Activated T-cell treated with anti-CD3 and anti-CD28 coated beads, Interleukin-2, amount 50 U/mL, for 48 hours (primary cell): ENCODE measurements around the gene CLEC16A.
A peak's percentile ranks its signal among the peaks of the same experiment; 100 is the strongest.

Experiments
- DNase-seq, 2 experiments: peaks; one replicate each; pipeline ENCODE4 v3.0.0-alpha.2; 2020

The CLEC16A gene

DNA sequence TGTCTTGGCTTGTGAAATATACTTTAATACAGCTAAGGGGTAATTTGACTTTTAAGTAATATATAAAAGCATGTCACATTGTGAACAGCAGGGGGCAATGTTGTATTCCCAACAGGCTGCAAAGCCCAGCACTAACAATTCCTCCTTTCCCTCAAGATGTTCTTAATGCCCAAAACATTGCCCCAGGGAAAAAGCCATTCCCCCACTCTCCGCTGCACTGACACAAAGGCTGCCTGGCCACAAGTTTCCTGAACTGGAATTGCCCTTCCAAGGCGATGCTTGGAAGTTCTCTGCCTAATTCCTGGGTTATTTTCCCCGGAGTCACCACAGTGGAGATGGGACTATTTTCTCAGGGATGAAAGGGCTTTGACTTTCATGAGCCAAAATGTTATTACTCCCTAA, 27.2 kb downstream of the CLEC16A start:
- no peak for DNase-seq

- no peak for DNase-seq
These were observed 27.9 kb downstream of the CLEC16A start for GRCh38 chr16:10972108-10972818.

DNA sequence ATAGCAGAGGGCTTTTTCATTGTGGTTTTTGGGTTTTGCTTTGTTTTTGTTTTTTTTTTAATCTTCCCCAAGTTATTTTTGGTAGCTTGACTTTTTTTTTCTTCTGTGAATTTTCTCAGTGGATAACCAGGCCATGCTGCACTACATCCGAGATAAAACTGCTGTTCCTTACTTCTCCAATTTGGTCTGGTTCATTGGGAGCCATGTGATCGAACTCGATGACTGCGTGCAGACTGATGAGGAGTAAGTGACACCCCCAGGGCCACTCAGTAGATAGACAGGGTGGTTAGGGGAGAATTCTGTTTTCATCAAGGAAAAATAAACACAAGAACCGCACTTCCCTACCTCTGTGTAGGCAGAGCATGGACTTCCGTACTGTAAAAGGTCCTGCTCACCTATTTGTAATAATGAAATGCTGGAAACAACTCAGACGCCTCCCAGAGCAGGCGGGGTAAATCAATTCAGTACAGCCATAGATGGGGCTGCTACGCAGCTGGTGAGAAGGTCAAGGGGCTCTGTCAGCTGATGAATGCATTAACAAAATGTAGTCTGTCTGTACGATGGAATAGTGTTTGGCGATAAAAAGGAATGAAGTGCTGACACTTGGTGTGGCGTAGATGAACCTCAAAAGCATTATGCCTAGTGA, 28.6 kb downstream of the CLEC16A start:
- no peak for DNase-seq

DNA sequence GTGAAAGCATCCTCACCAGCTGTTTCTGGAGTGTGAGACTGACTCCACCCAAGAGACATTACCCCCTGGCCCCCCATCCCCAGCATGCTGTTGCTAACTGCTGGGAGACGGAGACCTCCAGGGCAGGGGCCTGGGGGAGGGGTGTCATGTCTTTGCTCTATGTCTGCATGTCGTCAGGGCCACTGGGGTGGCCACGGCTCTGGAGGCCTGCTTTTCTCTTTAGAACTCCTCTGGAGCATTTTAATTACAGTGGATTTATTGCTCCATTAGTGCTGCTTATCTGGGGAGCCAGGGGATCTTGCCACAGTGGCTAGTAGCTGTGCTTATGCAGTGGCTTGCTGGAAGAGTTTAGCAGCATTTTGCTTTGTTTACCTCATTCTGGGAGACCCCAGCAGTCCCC, 32.3 kb downstream of the CLEC16A start:
- DNase-seq, result no peak

DNA sequence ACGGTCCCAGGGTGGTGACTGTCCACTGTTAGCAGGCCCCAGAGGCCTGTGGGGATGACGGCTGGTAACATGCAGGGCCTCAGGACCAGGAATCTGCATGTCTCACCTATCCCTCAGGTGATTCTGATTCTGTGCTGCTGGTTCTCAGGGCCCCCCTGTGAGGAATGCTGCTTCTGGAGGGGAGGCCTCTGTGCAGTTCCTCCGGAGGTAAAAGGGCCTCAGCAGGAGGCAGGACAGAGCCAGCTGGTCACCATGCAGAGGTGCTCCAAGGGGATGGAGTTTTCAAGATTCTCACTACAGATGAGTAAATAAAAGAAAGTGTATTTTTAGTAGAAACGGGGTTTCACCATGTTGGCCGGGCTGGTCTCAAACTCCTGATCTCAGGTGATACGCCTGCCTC, 33.8 kb downstream of the CLEC16A start:
- no peak for DNase-seq

DNA sequence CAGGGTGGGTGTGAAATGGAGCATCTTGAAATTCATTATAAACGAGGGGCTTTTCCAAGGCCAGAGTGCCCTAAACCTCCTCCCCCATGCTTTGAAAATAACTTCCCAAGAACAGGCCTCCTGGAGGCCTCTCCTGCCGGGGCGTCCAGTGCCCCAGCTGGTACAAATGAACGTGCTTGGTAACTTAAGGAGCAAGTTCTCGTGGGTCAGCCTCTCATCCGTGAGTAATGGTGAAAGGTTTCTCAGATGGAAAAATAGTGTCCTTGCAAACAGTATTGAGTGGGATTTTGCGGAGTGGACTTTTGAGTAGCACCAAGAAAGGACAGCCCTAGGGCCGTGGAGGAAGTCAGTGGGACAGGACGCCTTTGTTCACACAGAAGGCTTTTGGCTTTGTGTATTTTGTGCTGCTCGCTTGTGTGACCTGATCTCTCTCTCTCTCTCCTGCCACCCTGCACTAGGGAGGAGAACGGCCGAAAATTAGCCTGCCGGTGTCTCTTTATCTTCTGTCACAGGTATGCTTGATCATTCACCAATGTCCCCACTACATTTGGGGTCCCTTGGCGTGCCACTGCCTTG, 34.6 kb downstream of the CLEC16A start:
- DNase-seq, result no peak

- no peak for DNase-seq
These were observed 35.6 kb downstream of the CLEC16A start for GRCh38 chr16:10979717-10980601.

- no peak for DNase-seq
These were observed 36.4 kb downstream of the CLEC16A start for GRCh38 chr16:10980813-10981212.

- peak; percentile 73 to 78 for DNase-seq
These were observed 37.4 kb downstream of the CLEC16A start for GRCh38 chr16:10981697-10982216.

- no peak for DNase-seq
These were observed 38.2 kb downstream of the CLEC16A start for GRCh38 chr16:10982465-10983150.

GRCh38 chr16:10983159-10983558, 38.8 kb downstream of the CLEC16A start:
- DNase-seq, result no peak

DNA sequence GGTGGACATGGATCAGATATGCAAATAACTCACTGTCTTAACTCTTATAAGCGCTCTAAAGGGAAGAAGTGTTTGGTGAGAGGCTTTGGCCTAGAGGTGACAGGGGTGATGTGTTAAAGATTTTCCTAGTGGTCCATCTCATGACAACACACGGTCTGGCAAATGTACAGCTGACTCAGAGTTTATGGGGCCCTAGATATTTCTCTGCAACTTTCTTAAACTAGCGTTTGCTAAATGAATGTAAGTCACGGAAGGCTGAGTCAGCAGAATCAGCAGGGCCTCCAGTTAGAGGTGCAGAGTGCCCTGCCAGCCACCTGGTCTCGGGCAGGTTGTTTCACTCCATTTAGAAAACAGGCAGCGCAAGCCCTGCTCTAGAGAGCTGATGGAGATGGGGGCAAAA, 40.1 kb downstream of the CLEC16A start:
- no peak for DNase-seq

- peak in 1 of 2 experiments; percentile 48 for DNase-seq
These were observed 43.2 kb downstream of the CLEC16A start for GRCh38 chr16:10987361-10988163.

DNA sequence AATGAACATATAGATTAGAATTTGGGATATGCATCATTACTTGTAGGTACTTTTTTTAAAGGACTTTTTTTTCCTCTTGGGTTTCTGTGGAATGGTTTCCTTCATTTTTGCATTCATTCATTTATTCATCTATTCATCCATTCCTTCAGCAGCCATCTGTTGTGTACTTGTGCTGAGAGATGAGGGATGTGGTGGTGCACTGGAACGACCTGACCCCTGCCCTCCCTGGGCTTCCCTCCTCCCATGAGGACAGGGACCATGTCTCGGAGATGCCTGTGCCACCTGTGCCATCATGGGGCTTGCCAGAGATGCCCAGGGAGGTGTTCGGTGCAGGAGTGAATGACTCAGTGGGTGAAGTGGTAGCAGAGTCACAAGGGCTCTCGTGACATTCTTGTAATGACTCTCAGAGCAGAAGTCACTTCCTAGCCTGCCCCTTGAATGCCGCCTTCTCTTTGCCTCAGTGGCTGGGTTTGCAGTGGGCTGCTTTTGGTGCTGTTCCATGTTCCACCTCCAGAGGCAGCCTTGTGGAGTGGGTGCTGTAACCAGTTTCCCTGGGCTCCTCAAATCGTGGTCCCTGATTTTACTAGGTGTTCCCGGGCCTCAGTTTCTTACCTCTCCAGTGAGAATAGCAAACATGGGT, 43.9 kb downstream of the CLEC16A start:
- peak; percentile 91 for DNase-seq

DNA sequence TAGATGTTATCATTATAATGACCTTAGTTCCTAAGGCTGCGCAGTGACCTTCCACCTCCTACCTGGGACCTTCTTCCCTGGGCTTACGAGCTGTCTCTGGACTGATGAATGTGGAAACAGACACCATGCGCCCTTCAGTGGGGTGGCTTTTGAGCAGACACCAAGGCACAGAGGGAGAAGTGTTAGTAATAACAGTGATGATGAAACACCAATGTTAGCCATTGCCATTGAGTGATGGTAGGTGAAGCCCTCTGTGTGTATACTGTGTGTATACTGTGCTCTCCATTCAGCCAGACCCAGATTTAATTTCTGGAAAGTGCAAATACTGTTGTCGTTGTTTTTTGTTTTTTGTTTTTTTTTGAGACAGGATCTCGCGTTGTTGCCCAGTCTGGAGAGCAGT, 44.5 kb downstream of the CLEC16A start:
- DNase-seq, result no peak

DNA sequence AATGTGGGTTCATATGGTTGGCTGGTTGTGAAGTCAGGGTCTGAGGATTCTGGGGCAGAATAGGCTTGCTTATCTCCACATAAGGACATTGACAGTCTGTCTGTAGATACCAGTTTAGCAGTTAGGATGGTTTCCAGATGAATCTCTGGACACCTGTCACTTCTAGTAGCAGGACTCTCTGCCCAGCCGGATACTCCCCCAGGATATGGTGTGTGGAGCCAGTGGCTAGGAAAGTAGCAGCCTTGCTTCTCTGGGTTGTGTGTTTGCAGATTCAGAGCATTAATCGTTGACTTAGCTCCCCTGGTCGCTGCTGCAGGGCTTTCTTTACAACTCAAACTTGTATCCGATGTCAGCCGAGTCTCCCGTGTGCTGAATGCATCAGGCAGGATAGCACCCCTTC, 45.2 kb downstream of the CLEC16A start:
- no peak for DNase-seq

- DNase-seq, result no peak
These were observed 46.0 kb downstream of the CLEC16A start for GRCh38 chr16:10990378-10990777.

DNA sequence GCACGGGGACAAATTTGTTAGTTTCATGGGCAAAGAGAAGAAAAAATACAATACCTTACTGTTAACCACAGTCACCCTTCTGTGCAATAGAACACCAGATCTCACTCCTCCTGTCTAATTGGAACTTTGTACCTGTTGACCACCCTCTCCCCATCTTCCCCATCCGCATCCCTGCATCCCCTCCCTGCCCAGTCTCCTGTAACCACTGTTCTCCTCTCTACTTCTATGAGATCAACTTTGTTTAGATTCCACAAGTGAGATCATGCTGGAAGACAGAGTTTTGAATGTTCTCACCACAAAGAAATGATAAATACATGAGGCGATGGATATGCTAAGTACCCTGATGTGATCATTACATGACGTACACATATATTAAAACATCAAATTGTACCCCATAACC, 47.7 kb downstream of the CLEC16A start:
- no peak for DNase-seq

DNA sequence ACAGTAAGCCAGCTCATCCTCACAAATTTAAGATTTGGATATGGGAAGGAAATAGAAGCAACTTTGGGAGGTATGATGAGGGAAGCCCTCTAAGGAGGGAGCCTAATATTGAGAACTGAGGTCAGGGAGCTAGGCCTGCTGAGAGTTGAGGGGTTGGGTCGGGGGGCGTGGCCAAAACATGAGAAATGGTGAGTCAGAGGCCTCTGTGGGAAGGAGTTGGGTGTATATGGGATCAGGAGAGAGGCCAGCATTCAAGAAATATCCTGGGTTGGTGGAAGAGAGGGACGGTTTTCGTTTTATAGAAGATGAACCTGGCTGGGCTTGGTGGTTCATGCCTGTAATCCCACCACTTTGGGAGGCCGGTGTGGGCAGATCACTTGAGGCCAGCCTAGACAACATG, 48.4 kb downstream of the CLEC16A start:
- DNase-seq, result peak; percentile 71 to 76

GRCh38 chr16:10993649-10994048, 49.3 kb downstream of the CLEC16A start:
- no peak for DNase-seq

- DNase-seq, result no peak
These were observed 50.2 kb downstream of the CLEC16A start for GRCh38 chr16:10994571-10994970.
